Embryonic facial prominence (tissue), 1 donor: ENCODE measurements around the gene ZNF284.
"Not testable (repeated sequence)": the region's sequence is repeated elsewhere in the genome, so short reads cannot be mapped to it uniquely, and the experiment has no call there.

Experiments
- DNase-seq: peaks from one replicate; pipeline ENCODE4 v3.0.0-alpha.2; 2016; ENCODE audit errors: extremely low spot score

ZNF284 gene

DNA sequence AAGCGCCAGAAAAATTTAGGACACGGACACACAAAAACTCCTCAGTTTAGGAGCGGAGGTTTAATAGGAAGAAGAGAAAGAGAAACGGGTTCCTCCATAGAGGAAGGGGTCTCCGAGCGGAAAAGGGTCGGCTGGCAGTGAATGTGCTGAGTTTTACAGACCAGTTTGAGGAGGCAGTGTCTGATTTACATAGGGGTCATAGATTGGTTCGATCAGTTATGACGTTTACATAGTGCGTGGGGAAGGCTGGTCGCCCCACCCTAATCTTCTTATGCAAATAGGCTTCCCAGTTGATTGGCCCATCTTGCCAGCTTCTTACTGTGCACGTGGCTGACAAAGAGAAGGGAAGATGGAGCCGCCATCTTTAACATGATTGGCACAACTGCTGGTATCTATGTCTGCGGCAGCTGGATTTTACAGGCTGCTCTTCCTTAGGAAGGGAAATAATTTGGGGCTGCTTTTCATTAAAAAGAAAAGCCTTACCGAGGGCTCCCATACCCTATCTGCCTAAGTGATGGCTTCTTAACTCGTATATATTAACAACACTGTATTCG lies 40.0 kb downstream of the ZNF284 start:
- peak; percentile 67 for DNase-seq

DNA sequence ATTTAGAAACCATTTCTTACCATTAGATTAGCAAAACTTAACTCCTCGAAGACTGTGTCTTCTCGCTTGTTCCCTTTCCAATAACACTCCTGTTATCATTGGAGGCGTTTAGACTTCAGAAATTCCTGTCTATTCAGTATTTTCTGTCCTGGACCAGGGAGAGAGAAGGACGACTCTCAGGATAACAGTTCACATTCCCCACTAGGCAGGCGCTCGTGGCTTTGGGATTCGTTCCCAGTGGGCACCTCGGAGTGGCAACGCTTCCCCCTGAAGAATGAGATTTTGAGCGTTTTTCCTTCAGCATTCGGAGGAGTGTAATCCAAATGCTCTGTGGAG lies 40.8 kb downstream of the ZNF284 start:
- no peak for DNase-seq

DNA sequence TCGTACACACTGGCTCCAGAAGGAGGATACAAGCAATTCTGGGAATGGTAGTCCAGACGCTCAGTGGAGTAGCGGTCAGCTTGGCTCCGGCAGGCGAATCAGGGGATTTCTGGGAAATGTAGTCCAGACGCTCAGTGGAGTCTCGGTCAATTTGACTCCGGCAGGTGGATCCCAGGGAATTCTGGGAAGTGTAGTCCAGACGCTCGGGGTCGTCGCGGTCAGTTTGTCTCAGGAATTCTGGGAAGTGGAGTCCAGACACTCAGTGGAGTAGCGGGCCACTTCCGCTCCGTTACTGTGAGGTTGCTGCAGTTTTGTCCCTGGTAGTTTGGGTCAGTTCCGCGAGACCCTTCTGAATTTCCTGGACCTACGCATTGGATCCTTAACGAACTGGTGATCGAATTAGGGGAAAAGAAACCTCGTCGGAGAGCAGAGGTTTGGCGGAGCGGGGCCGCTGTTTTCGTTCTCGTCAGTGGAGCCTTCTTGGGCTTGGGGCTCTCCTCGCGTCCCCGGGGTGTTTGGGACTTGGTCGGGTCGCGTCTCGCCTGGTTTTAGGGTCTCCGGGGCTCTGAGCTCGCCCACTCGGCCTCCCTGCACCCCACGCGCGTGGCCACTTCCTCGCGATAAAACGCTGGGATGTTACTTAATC lies 41.3 kb downstream of the ZNF284 start, which contains the start of gene ZNF225:
TSS of gene ZNF225 (plus strand) at position 262 of the 646 bp plus-strand sequence. CDS start 2,429 bp downstream, outside the sequence.
- peak; percentile 96 for DNase-seq

DNA sequence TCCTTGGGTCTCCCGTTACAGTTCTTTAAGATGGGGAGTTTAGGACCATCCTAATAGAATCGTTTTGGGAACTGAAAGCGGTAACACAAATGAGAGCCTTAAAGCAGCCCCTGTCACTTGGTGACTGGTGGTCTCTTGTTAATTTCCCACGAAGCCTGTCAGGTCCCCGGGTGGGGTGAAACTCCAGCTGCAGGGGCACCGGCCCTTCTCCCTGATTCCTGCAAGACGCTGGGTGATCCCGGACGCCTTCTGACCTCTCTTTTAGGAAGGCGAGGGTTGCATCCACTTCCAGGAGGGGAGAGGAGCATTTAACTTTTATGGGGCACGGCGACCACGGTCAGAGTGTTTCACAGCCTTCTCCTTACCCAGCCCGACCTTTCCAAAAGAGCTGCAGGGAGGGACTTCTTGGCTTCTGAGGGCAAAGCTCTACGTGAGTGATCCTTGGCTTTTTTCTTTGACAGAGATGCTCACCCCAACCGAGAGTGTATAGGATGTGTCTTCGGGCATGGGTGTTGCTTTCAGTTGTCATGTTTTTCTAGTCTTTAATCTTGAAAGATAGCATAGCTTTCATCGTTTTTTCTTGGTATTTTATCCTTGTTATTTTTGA lies 41.9 kb downstream of the ZNF284 start:
- DNase-seq: no peak

DNA sequence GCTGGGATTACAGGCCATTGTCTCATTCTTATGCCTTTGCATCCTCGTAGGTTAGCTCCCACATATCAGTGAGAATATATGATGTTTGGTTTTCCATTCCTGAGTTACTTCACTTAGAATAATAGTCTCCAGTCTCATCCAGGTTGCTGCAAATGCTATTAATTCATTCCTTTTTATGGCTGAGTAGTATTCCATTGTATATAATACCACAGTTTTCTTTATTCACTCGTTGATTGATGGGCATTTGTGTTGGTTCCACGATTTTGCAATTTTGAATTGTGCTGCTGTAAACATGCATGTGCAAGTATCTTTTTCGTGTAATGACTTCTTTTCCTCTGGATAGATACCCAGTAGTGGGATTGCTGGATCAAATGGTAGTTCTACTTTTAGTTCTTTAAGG lies 49.2 kb downstream of the ZNF284 start:
- not testable (repeated sequence) for DNase-seq

DNA sequence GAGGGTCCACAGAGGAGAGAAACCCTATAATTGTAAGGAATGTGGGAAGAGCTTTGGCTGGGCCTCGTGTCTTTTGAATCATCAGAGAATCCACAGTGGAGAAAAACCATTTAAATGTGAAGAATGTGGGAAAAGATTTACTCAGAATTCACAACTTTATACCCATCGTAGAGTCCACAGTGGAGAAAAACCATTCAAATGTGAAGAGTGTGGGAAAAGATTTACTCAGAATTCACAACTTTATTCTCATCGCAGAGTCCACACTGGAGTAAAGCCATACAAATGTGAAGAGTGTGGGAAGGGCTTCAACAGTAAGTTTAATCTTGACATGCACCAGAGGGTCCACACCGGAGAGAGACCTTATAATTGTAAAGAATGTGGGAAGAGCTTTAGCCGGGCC lies 60.0 kb downstream of the ZNF284 start:
- no peak for DNase-seq
